Caco-2 (cell line): ENCODE measurements around the gene MADD. TPM values are rescaled to one million over a fixed set of nuclear protein-coding genes. Genes with fewer than 3 reads are reported as not detected.

Experiments used
- BruUV-seq: library from RNA; stranded (reverse); fragments of 400-500 nt; replicated peaks from 2 replicates; lab custom pipeline; 2021; lab: Mats Ljungman, UMichigan
- CTCF ChIA-PET: fragments of 300-600 bp; sonication (Branson Sonifier 250); formaldehyde crosslinking; loops from one replicate; lab custom pipeline; 2022; ENCODE audit warnings: antibody characterized with exemption; lab: Charles Lee
- POLR2A ChIA-PET: fragments of 300-600 bp; sonication (Branson Sonifier 250); formaldehyde crosslinking; loops from one replicate; lab custom pipeline; 2022; ENCODE audit warnings: antibody characterized with exemption; lab: Charles Lee
- DNase-seq, 2 experiments: peaks; one replicate each; pipeline versions ENCODE4 v3.0.0 to v3.0.0-alpha.2; 2020 to 2022
- H3K27me3 ChIP-seq: replicated peaks from 2 replicates; pipeline ENCODE4 v1.6.0; 2011; ENCODE audit warnings: low read length; ENCODE audit not compliant: control insufficient read depth, insufficient read depth
- H3K36me3 ChIP-seq: 2 replicates; pipeline ENCODE4 v1.5.1; 2011; ENCODE audit warnings: low read length; ENCODE audit not compliant: control insufficient read depth, insufficient read depth
- H3K4me1 ChIP-seq: fragments of 250-450 bp; sonication (Bioruptor Pico); 2 replicates; pipeline ENCODE4 v1.5.1; 2020; ENCODE audit warnings: mild to moderate bottlenecking
- H3K4me3 ChIP-seq: 2 replicates; pipeline ENCODE4 v1.5.1; 2011; ENCODE audit warnings: low read depth, mild to moderate bottlenecking, control low read depth, low read length
- H3K9me3 ChIP-seq: fragments of 250-450 bp; sonication (Bioruptor Pico); 2 replicates; pipeline ENCODE4 v1.5.1; 2020; ENCODE audit warnings: mild to moderate bottlenecking, moderate library complexity
- H3K27ac Mint-ChIP-seq: one replicate; pipeline ENCODE4 v1.8.0; 2022; ENCODE audit warnings: mixed read lengths; ENCODE audit not compliant: unreplicated experiment
- H3K27me3 Mint-ChIP-seq: one replicate; pipeline ENCODE4 v1.8.0; 2022; ENCODE audit warnings: mixed read lengths; ENCODE audit not compliant: insufficient read depth, unreplicated experiment
- H3K36me3 Mint-ChIP-seq: one replicate; pipeline ENCODE4 v1.8.0; 2022; ENCODE audit warnings: mild to moderate bottlenecking, mixed read lengths; ENCODE audit not compliant: insufficient read depth, unreplicated experiment
- H3K4me1 Mint-ChIP-seq: one replicate; pipeline ENCODE4 v1.8.0; 2022; ENCODE audit warnings: low read depth, mixed read lengths; ENCODE audit not compliant: unreplicated experiment
- H3K4me3 Mint-ChIP-seq: one replicate; pipeline ENCODE4 v1.8.0; 2022; ENCODE audit warnings: mild to moderate bottlenecking, moderate library complexity, mixed read lengths; ENCODE audit not compliant: unreplicated experiment
- H3K9me3 Mint-ChIP-seq: one replicate; pipeline ENCODE4 v1.8.0; 2022; ENCODE audit warnings: mixed read lengths; ENCODE audit not compliant: unreplicated experiment
- CTCF ChIP-seq, 2 experiments: fragments of 200-600 bp in 1 of 2; IDR thresholded peaks; 1 replicate in 1 of 2; 2 replicates in 1 of 2; pipeline versions ENCODE4 v1.5.1 to v1.8.0; 2011 to 2022; ENCODE audit warnings: antibody characterized with exemption in 1 of 2, control low read depth in 1 of 2, inconsistent platforms in 1 of 2, low read depth in 1 of 2, low read length in 1 of 2, mild to moderate bottlenecking in 1 of 2, moderate library complexity in 1 of 2; ENCODE audit not compliant: insufficient read depth in 1 of 2, severe bottlenecking in 1 of 2, unreplicated experiment in 1 of 2
- intact Hi-C: fragments of 100-400 bp; cut with micrococcal nuclease; formaldehyde crosslinking; loops from one replicate; pipeline ENCODE4 v1.10.0; 2022; ENCODE audit not compliant: unreplicated experiment
- total RNA-seq: library from RNA; stranded (reverse); gene quantifications from 2 replicates; pipeline ENCODE4 v1.2.3, GENCODE V29; 2022

The MADD gene
- total RNA-seq, 1 experiment from 2014 or later, result 63.8 TPM

- no TSS peak for BruUV-seq
- ChIA-PET CTCF (no interaction called here), POLR2A (no interaction called here)
- no peak overlapping the region for H3K4me3 ChIP-seq
- peaks cover 42% of the 10 kb centered on the region for H3K4me1 ChIP-seq
- no peak for TF ChIP-seq CTCF (IDR thresholded peaks at IDR 0.05; ENCODE audit: insufficient read depth in 1 of 2, low read depth in 1 of 2, low read length in 1 of 2, severe bottlenecking in 1 of 2, unreplicated experiment in 1 of 2)
- H3K27me3 ChIP-seq, result no peaks in the 10 kb centered on the region
- intact Hi-C loops, result no loop called here
- Mint-ChIP-seq H3K36me3 (peaks cover 12% of the 10 kb centered on the region), H3K4me1 (peaks cover 42% of the 10 kb centered on the region), H3K9me3 (no peaks in the 10 kb centered on the region), H3K27ac (peak overlapping the region; percentile 38), H3K27me3 (no peaks in the 10 kb centered on the region), H3K4me3 (no peak overlapping the region)
- H3K9me3 ChIP-seq, result no peaks in the 10 kb centered on the region
- H3K36me3 ChIP-seq, result peaks cover 1% of the 10 kb centered on the region; the same call in 1 of the 2 replicates
- DNase-seq, result no peak
Measured at GRCh38 chr11:47253660-47254059, 16.3 kb upstream of the MADD start.

GRCh38 chr11:47254386-47254785 lies 15.5 kb upstream of the MADD start:
- H3K27me3 ChIP-seq, result no peaks in the 10 kb centered on the region
- BruUV-seq, result no TSS peak
- H3K4me3 ChIP-seq, result no peak overlapping the region
- CTCF ChIA-PET, result no interaction called here
- POLR2A ChIA-PET, result no interaction called here
- intact Hi-C loops, result no loop called here
- Mint-ChIP-seq H3K36me3 (peaks cover 14% of the 10 kb centered on the region), H3K27me3 (no peaks in the 10 kb centered on the region), H3K9me3 (no peaks in the 10 kb centered on the region), H3K4me1 (peaks cover 48% of the 10 kb centered on the region), H3K4me3 (peak overlapping the region; percentile 3), H3K27ac (peak overlapping the region; percentile 38)
- DNase-seq, result no peak
- no peaks in the 10 kb centered on the region for H3K9me3 ChIP-seq
- TF ChIP-seq CTCF (IDR thresholded peaks at IDR 0.05; ENCODE audit: insufficient read depth in 1 of 2, low read depth in 1 of 2, low read length in 1 of 2, severe bottlenecking in 1 of 2, unreplicated experiment in 1 of 2), result no peak
- peaks cover 1% of the 10 kb centered on the region for H3K36me3 ChIP-seq
- H3K4me1 ChIP-seq, result peaks cover 49% of the 10 kb centered on the region

GRCh38 chr11:47256374-47256773 lies 13.6 kb upstream of the MADD start:
- H3K36me3 Mint-ChIP-seq, result peaks cover 25% of the 10 kb centered on the region
- no peak overlapping the region for H3K27ac Mint-ChIP-seq
- H3K9me3 Mint-ChIP-seq, result no peaks in the 10 kb centered on the region
- ChIA-PET POLR2A (interaction anchor here (2.0 kb wide), 1 partner anchor 8 kb away, joined by 12 read pairs; the partner anchor contains the start of gene ACP2), CTCF (no interaction called here)
- no peak for DNase-seq
- H3K36me3 ChIP-seq, result peaks cover 2% of the 10 kb centered on the region
- H3K4me1 Mint-ChIP-seq, result peaks cover 49% of the 10 kb centered on the region
- H3K4me3 ChIP-seq, result no peak overlapping the region
- no TSS peak for BruUV-seq
- no peak overlapping the region for H3K4me3 Mint-ChIP-seq
- intact Hi-C loops, result loop anchor here (5.0 kb wide), 1 partner anchor 151 kb away; the partner anchor contains the start of gene SLC39A13
- H3K9me3 ChIP-seq, result no peaks in the 10 kb centered on the region
- no peak for TF ChIP-seq CTCF (IDR thresholded peaks at IDR 0.05; ENCODE audit: insufficient read depth in 1 of 2, low read depth in 1 of 2, low read length in 1 of 2, severe bottlenecking in 1 of 2, unreplicated experiment in 1 of 2)
- H3K4me1 ChIP-seq, result peaks cover 52% of the 10 kb centered on the region
- no peaks in the 10 kb centered on the region for H3K27me3 Mint-ChIP-seq
- no peaks in the 10 kb centered on the region for H3K27me3 ChIP-seq
